Activated naive CD8-positive, alpha-beta T cell treated with anti-CD3 and anti-CD28 coated beads, Interleukin-2, amount 50 U/mL, for 16 hours (primary cell): ENCODE data around the gene CYP4F11.
"Not testable (repeated sequence)": the region's sequence is repeated elsewhere in the genome, so short reads cannot be mapped to it uniquely, and the experiment has no call there.

ENCODE experiments used
- DNase-seq: peaks from one replicate; pipeline ENCODE4 v3.0.0-alpha.2; 2020; ENCODE audit warnings: low read depth, low spot score

Gene CYP4F11

GRCh38 chr19:15874821-15875474, 59.4 kb downstream of the CYP4F11 start:
- DNase-seq, result no peak

- not testable (repeated sequence) for DNase-seq
Observed at GRCh38 chr19:15873771-15874170, 60.6 kb downstream of the CYP4F11 start.

- no peak for DNase-seq
Observed at GRCh38 chr19:15871570-15871969, 62.8 kb downstream of the CYP4F11 start.

GRCh38 chr19:15869873-15870272, 64.5 kb downstream of the CYP4F11 start:
- no peak for DNase-seq

GRCh38 chr19:15869109-15869555, 65.2 kb downstream of the CYP4F11 start:
- DNase-seq, result no peak

GRCh38 chr19:15866636-15867035, 67.7 kb downstream of the CYP4F11 start:
- DNase-seq, result no peak

GRCh38 chr19:15864824-15865223, 69.5 kb downstream of the CYP4F11 start:
- DNase-seq, result no peak

- DNase-seq, result no peak
Observed at GRCh38 chr19:15863272-15863671, 71.1 kb downstream of the CYP4F11 start.

GRCh38 chr19:15862444-15862843, 71.9 kb downstream of the CYP4F11 start:
- no peak for DNase-seq
